Parathyroid adenoma (tissue), 2 donors: ENCODE measurements around the gene RPS6KA2.

Source experiments
- H2AFZ ChIP-seq: fragments of 300-600 bp; sonication (generic); one replicate; pipeline ENCODE4 v1.7.0; 2017; ENCODE audit warnings: antibody characterized with exemption, mild to moderate bottlenecking
- H3K27ac ChIP-seq: fragments of 300-600 bp; sonication (generic); one replicate; pipeline ENCODE4 v1.7.0; 2017
- H3K27me3 ChIP-seq: fragments of 300-600 bp; sonication (generic); one replicate; pipeline ENCODE4 v1.7.0; 2017; ENCODE audit warnings: low read length; ENCODE audit not compliant: control insufficient read depth, insufficient read depth
- H3K36me3 ChIP-seq: fragments of 300-600 bp; sonication (generic); one replicate; pipeline ENCODE4 v1.7.0; 2017; ENCODE audit warnings: low read length; ENCODE audit not compliant: control insufficient read depth, insufficient read depth
- H3K4me1 ChIP-seq: fragments of 300-600 bp; sonication (generic); one replicate; pipeline ENCODE4 v1.7.0; 2017; ENCODE audit warnings: control low read depth
- H3K4me2 ChIP-seq: fragments of 300-600 bp; sonication (generic); one replicate; pipeline ENCODE4 v1.7.0; 2017; ENCODE audit warnings: low read length
- H3K4me3 ChIP-seq: fragments of 300-600 bp; sonication (generic); one replicate; pipeline ENCODE4 v1.7.0; 2017; ENCODE audit warnings: low read depth, low read length
- H3K79me2 ChIP-seq: fragments of 300-600 bp; sonication (generic); one replicate; pipeline ENCODE4 v1.7.0; 2017; ENCODE audit warnings: control low read depth
- H3K9ac ChIP-seq: fragments of 300-600 bp; sonication (generic); one replicate; pipeline ENCODE4 v1.7.0; 2017; ENCODE audit warnings: mild to moderate bottlenecking
- H3K9me3 ChIP-seq: fragments of 300-600 bp; sonication (generic); one replicate; pipeline ENCODE4 v1.7.0; 2017; ENCODE audit warnings: low read length; ENCODE audit not compliant: control insufficient read depth
- CTCF ChIP-seq: fragments of 300-600 bp; sonication (generic); IDR thresholded peaks from one replicate; pipeline ENCODE4 v1.7.0; 2017; ENCODE audit warnings: antibody characterized with exemption, mild to moderate bottlenecking
- donor health status: primary hyperparathyroidism.

The RPS6KA2 gene

GRCh38 chr6:166499350-166500163, 127.5 kb downstream of the RPS6KA2 start:
- H3K27ac ChIP-seq: no peak overlapping the region
- H3K9me3 ChIP-seq: no peaks in the 10 kb centered on the region
- no peak for TF ChIP-seq CTCF
- H2AFZ ChIP-seq: no peak overlapping the region
- no peaks in the 10 kb centered on the region for H3K4me1 ChIP-seq
- H3K4me2 ChIP-seq: no peak overlapping the region
- H3K9ac ChIP-seq: no peak overlapping the region
- no peaks in the 10 kb centered on the region for H3K27me3 ChIP-seq
- no peak overlapping the region for H3K4me3 ChIP-seq
- no peaks in the 10 kb centered on the region for H3K36me3 ChIP-seq
- H3K79me2 ChIP-seq: peaks cover 8% of the 10 kb centered on the region

GRCh38 chr6:166498661-166499349, 128.2 kb downstream of the RPS6KA2 start:
- Histone ChIP-seq H3K9me3 (no peaks in the 10 kb centered on the region), H3K4me2 (no peak overlapping the region), H3K79me2 (peaks cover 6% of the 10 kb centered on the region), H3K4me3 (no peak overlapping the region), H3K27ac (no peak overlapping the region), H3K36me3 (no peaks in the 10 kb centered on the region), H2AFZ (no peak overlapping the region), H3K27me3 (no peaks in the 10 kb centered on the region), H3K4me1 (no peaks in the 10 kb centered on the region), H3K9ac (no peak overlapping the region)
- no peak for TF ChIP-seq CTCF

DNA sequence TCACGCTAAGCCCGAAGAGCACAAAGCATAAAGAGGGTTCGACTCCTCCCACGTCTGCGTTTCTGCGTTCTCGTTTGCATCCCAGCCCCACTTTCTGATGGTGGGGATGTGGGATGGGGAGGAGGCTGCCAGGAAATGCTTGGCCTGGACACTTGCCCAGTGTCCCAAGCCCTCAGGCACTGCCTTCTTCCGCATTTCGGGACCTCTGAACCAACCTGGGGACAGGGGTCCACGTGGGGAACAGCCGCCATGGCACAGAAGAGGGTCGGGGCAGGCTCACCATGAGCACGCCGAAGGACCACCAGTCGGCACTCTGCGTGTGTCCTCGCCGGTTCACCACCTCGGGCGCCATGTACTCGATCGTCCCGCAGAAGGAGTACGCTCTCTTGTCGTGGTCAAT, 128.8 kb downstream of the RPS6KA2 start:
- Histone ChIP-seq H3K27ac (no peak overlapping the region), H3K9ac (no peak overlapping the region), H3K4me2 (no peak overlapping the region), H3K4me3 (no peak overlapping the region), H3K79me2 (peaks cover 2% of the 10 kb centered on the region), H3K9me3 (no peaks in the 10 kb centered on the region), H2AFZ (no peak overlapping the region), H3K4me1 (no peaks in the 10 kb centered on the region), H3K27me3 (no peaks in the 10 kb centered on the region), H3K36me3 (no peaks in the 10 kb centered on the region)
- no peak for TF ChIP-seq CTCF

GRCh38 chr6:166497087-166497899, 129.8 kb downstream of the RPS6KA2 start:
- no peak overlapping the region for H3K4me3 ChIP-seq

More at GRCh38 chr6:166497087-166497899, 129.8 kb downstream of the RPS6KA2 start:
- no peaks in the 10 kb centered on the region for H3K4me1 ChIP-seq
- no peak overlapping the region for H2AFZ ChIP-seq
- H3K27me3 ChIP-seq: no peaks in the 10 kb centered on the region
- no peak for TF ChIP-seq CTCF
- no peak overlapping the region for H3K4me2 ChIP-seq
- H3K79me2 ChIP-seq: no peaks in the 10 kb centered on the region
- no peaks in the 10 kb centered on the region for H3K36me3 ChIP-seq
- H3K9me3 ChIP-seq: no peaks in the 10 kb centered on the region
- no peak overlapping the region for H3K9ac ChIP-seq
- no peak overlapping the region for H3K27ac ChIP-seq
